ENCODE data around the gene MEA1.

DNA sequence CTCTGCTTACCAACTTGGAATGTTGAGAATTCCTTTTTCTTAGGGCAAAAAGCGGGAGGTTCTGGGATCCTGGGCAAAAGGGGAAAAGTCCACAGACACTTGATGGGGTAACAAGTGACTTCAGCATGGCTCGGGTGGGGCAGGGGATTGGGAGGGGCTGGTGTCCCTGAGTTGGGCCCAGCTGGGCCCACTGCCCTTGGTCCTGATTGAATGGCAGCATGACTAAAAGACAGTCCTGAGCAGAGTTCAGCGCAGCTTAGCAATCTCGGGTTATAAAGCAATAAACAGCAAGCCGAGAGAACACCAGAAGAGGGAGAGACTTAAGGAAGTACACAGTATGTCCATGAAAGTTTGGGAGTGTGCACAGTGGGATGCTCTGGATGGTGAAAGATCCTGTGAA is 23.8 kb downstream of the MEA1 start:
- TF ChIP-seq, protein P1, sequence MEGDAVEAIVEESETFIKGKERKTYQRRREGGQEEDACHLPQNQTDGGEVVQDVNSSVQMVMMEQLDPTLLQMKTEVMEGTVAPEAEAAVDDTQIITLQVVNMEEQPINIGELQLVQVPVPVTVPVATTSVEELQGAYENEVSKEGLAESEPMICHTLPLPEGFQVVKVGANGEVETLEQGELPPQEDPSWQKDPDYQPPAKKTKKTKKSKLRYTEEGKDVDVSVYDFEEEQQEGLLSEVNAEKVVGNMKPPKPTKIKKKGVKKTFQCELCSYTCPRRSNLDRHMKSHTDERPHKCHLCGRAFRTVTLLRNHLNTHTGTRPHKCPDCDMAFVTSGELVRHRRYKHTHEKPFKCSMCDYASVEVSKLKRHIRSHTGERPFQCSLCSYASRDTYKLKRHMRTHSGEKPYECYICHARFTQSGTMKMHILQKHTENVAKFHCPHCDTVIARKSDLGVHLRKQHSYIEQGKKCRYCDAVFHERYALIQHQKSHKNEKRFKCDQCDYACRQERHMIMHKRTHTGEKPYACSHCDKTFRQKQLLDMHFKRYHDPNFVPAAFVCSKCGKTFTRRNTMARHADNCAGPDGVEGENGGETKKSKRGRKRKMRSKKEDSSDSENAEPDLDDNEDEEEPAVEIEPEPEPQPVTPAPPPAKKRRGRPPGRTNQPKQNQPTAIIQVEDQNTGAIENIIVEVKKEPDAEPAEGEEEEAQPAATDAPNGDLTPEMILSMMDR (conservative IDR thresholded peaks at IDR 0.05; ENCODE audit: low read depth in 2 of 2): no peak
- TF ChIP-seq POLR2AphosphoS5 (IDR thresholded peaks at IDR 0.05; ENCODE audit: low read depth) (no peak), EZH2 (IDR thresholded peaks at IDR 0.05; ENCODE audit: low read depth, unreplicated experiment) (no peak), REST (IDR thresholded peaks at IDR 0.05; ENCODE audit: unreplicated experiment) (no peak), JUNB (IDR thresholded peaks at IDR 0.05; ENCODE audit: unreplicated experiment) (no peak), EZH2phosphoT487 (IDR thresholded peaks at IDR 0.05; ENCODE audit: unreplicated experiment) (no peak), ETS1 (IDR thresholded peaks at IDR 0.05) (no peak)
